GM19438 (cell line): ENCODE results near the gene SLC28A3.

Source experiments
- ATAC-seq: cut with Tn5 transposase; IDR thresholded peaks from one replicate; pipeline ENCODE4 v1.9.1; 2021; ENCODE audit warnings: low read depth; ENCODE audit not compliant: unreplicated experiment

Gene SLC28A3

GRCh38 chr9:84251921-84252320, 88.6 kb downstream of the SLC28A3 start:
- ATAC-seq: no peak

GRCh38 chr9:84241817-84242373, 98.7 kb downstream of the SLC28A3 start:
- no peak for ATAC-seq

- ATAC-seq: no peak
Measured at GRCh38 chr9:84239343-84239742, 101.2 kb downstream of the SLC28A3 start.

GRCh38 chr9:84238652-84239051, 101.9 kb downstream of the SLC28A3 start:
- no peak for ATAC-seq

GRCh38 chr9:84235511-84235910, 105.0 kb downstream of the SLC28A3 start:
- ATAC-seq: no peak

GRCh38 chr9:84230355-84231145, 110.0 kb downstream of the SLC28A3 start:
- ATAC-seq: no peak

- ATAC-seq: no peak
Measured at GRCh38 chr9:84229191-84229590, 111.4 kb downstream of the SLC28A3 start.

GRCh38 chr9:84228130-84228720, 112.3 kb downstream of the SLC28A3 start:
- ATAC-seq: no peak

- ATAC-seq: no peak
Measured at GRCh38 chr9:84226126-84226525, 114.4 kb downstream of the SLC28A3 start.
